Neuronal stem cell (in vitro differentiated cells): ENCODE results near the gene ANKRD65.

Experiments
- DNase-seq: peaks from one replicate; pipeline ENCODE4 v3.0.0-alpha.2; 2013; ENCODE audit warnings: low spot score
- H2AFZ ChIP-seq: one replicate; pipeline ENCODE4 v1.6.1; 2013; ENCODE audit warnings: mild to moderate bottlenecking, low read length, inconsistent platforms
- H2AK5ac ChIP-seq: 2 replicates; pipeline ENCODE4 v1.6.1; 2013; ENCODE audit warnings: low read depth, mild to moderate bottlenecking, inconsistent platforms, low read length, moderate library complexity, mixed read lengths
- H2BK120ac ChIP-seq: 2 replicates; pipeline ENCODE4 v1.6.1; 2013; ENCODE audit warnings: low read depth, mild to moderate bottlenecking, inconsistent platforms, low read length, moderate library complexity, mixed read lengths
- H2BK12ac ChIP-seq: one replicate; pipeline ENCODE4 v1.6.1; 2013; ENCODE audit warnings: low read length, inconsistent platforms
- H2BK15ac ChIP-seq: 2 replicates; pipeline ENCODE4 v1.6.1; 2013; ENCODE audit warnings: mild to moderate bottlenecking, low read length, inconsistent platforms, mixed read lengths
- H2BK5ac ChIP-seq: one replicate; pipeline ENCODE4 v1.6.1; 2013; ENCODE audit warnings: inconsistent platforms, mild to moderate bottlenecking, low read length, moderate library complexity
- H3K14ac ChIP-seq: one replicate; pipeline ENCODE4 v1.6.1; 2013; ENCODE audit warnings: low read length, inconsistent platforms
- H3K18ac ChIP-seq: 2 replicates; pipeline ENCODE4 v1.6.1; 2013; ENCODE audit warnings: low read length, inconsistent platforms
- H3K23ac ChIP-seq: 2 replicates; pipeline ENCODE4 v1.6.1; 2013; ENCODE audit warnings: low read depth, mild to moderate bottlenecking, mixed read lengths, low read length, inconsistent platforms; ENCODE audit not compliant: poor library complexity
- H3K27ac ChIP-seq: replicated peaks from 3 replicates; pipeline ENCODE4 v1.5.1; 2013; ENCODE audit warnings: low read length, inconsistent platforms
- H3K27me3 ChIP-seq, 3 experiments: 2 replicates each; pipeline ENCODE4 v1.6.1; 2013; ENCODE audit warnings: low read length in 3 of 3, mild to moderate bottlenecking in 2 of 3, inconsistent platforms in 1 of 3, low read depth in 1 of 3, mixed read lengths in 1 of 3, moderate library complexity in 1 of 3; ENCODE audit not compliant: control insufficient read depth in 3 of 3, insufficient read depth in 3 of 3
- H3K36me3 ChIP-seq, 2 donors: replicated peaks in 1 of 2; 2 replicates each; pipeline ENCODE4 v1.6.1; 2013; ENCODE audit warnings: low read length in 2 of 2; ENCODE audit not compliant: control insufficient read depth in 2 of 2, insufficient read depth in 2 of 2
- H3K4ac ChIP-seq: 2 replicates; pipeline ENCODE4 v1.6.1; 2013; ENCODE audit warnings: inconsistent platforms, mild to moderate bottlenecking, low read length, moderate library complexity
- H3K4me1 ChIP-seq, 2 donors: 1 replicate in 1 of 2; 2 replicates in 1 of 2; pipeline ENCODE4 v1.6.1; 2013; ENCODE audit warnings: low read length in 2 of 2, low read depth in 1 of 2; ENCODE audit not compliant: control insufficient read depth in 2 of 2, insufficient read depth in 1 of 2
- H3K4me2 ChIP-seq: one replicate; pipeline ENCODE4 v1.6.1; 2013; ENCODE audit warnings: mild to moderate bottlenecking, low read length, inconsistent platforms; ENCODE audit not compliant: insufficient read depth, poor library complexity, severe bottlenecking
- H3K4me3 ChIP-seq, 2 donors: 2 replicates each; pipeline ENCODE4 v1.5.1; 2013; ENCODE audit warnings: low read length in 2 of 2, mild to moderate bottlenecking in 2 of 2, inconsistent platforms in 1 of 2, moderate library complexity in 1 of 2
- H3K79me1 ChIP-seq: one replicate; pipeline ENCODE4 v1.6.1; 2013; ENCODE audit warnings: low read depth, mild to moderate bottlenecking, inconsistent platforms, low read length, moderate library complexity
- H3K9ac ChIP-seq: one replicate; pipeline ENCODE4 v1.6.1; 2013; ENCODE audit warnings: mild to moderate bottlenecking, low read depth, low read length, inconsistent platforms; ENCODE audit not compliant: poor library complexity
- H3K9me3 ChIP-seq, 2 donors: replicated peaks in 1 of 2; 2 replicates each; pipeline versions ENCODE3 to v1.6.1; 2013; ENCODE audit warnings: low read length in 2 of 2, mild to moderate bottlenecking in 2 of 2, inconsistent platforms in 1 of 2, low read depth in 1 of 2, mixed read lengths in 1 of 2, moderate library complexity in 1 of 2; ENCODE audit not compliant: control insufficient read depth in 2 of 2, insufficient read depth in 1 of 2
- H4K8ac ChIP-seq: one replicate; pipeline ENCODE4 v1.6.1; 2013; ENCODE audit warnings: low read depth, mild to moderate bottlenecking, inconsistent platforms, low read length, moderate library complexity
- H4K91ac ChIP-seq: one replicate; pipeline ENCODE4 v1.6.1; 2013; ENCODE audit warnings: low read length, low read depth, mild to moderate bottlenecking, inconsistent platforms; ENCODE audit not compliant: poor library complexity
- WGBS, 2 donors: extraction: QIAGEN DNeasy Blood & Tissue Kit; methylation state at CpG; one replicate each; pipeline ENCODE4 v1.1.7; 2013; ENCODE audit warnings: missing lambda C conversion rate in 2 of 2, mixed read lengths in 1 of 2; ENCODE audit not compliant: insufficient read length in 2 of 2, insufficient replicate concordance in 1 of 2; ENCODE audit errors: extremely low coverage in 2 of 2; 5-methylcytosine and 5-hydroxymethylcytosine counted together

ANKRD65 gene

DNA sequence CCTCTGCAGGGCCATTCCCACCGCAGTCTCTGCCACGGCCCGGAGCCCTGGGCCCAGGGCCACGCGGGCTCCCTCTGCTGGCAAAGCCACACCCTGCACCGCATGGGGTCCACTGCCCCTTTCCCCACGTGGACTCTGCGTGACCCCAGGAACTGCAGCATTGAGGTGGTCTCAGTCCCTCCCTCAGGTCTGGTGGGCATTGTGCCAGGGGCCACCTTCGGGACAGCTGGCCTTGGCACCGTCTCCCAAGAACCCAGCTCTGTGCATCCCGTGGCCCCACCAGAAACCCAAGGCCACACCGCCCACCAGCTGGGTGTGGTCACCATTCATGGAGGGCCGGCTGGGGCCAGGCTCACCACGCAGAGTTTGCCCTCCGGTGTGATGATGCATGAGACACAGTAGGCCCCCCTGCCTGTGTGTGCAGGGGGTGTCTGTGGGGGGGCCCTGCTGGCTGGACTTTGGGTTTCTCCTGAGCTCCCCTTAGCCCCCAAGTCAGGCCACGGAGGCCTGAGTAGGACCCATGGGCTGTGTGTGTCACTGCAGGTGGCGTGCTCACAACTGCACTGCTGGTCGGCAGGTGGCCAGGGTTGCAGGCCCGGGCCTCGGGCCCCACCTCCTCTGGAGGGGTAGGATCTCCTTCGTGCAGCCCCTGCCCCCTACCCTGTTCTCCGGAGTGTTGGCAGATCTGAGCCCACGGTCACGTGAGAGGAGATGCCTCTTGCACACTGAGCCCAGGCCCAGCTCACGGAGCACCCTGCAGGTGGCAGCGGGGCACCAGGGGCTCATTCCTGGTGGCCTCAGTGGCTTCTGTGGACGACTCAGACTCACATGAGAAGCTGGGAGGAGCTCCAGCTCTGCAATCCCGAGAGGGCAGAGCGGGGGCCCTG is 20.2 kb upstream of the ANKRD65 start:
- H2BK15ac ChIP-seq = peak overlapping the region; percentile 97
- no peak overlapping the region for H4K8ac ChIP-seq
- H2BK120ac ChIP-seq = peak overlapping the region; percentile 69
- peaks cover 3 to 27% of the 10 kb centered on the region in 2 donors for H3K4me1 ChIP-seq
- H3K9me3 ChIP-seq = no peaks in the 10 kb centered on the region
- no peak overlapping the region for H3K4me2 ChIP-seq
- no peak overlapping the region for H3K14ac ChIP-seq
- H3K9ac ChIP-seq = no peak overlapping the region
- WGBS, 2 donors = no CpG with 5 or more reads among the region's 29 CpGs
- H3K4ac ChIP-seq = peak overlapping the region; percentile 76
- peak overlapping the region; percentile 52 for H3K23ac ChIP-seq
- H2BK12ac ChIP-seq = peak overlapping the region; percentile 84
- H3K27ac ChIP-seq = no peak overlapping the region
- DNase-seq = no peak
- H3K4me3 ChIP-seq = no peak overlapping the region
- no peaks in the 10 kb centered on the region for H3K36me3 ChIP-seq
- H3K79me1 ChIP-seq = peaks cover 4% of the 10 kb centered on the region
- peak overlapping the region; percentile 4 for H3K18ac ChIP-seq
- H2AK5ac ChIP-seq = peak overlapping the region; percentile 59
- no peak overlapping the region for H4K91ac ChIP-seq
- H3K27me3 ChIP-seq = peaks cover 0 to 8% (median 0%) of the 10 kb centered on the region in 3 experiments
- H2AFZ ChIP-seq = peak overlapping the region; percentile 53
- H2BK5ac ChIP-seq = peak overlapping the region; percentile 3

GRCh38 chr1:1440262-1441001 is 19.4 kb upstream of the ANKRD65 start:
- H3K4me3 ChIP-seq = no peak overlapping the region
- no peak overlapping the region for H4K8ac ChIP-seq
- peak overlapping the region; percentile 96 for H2AK5ac ChIP-seq
- H3K79me1 ChIP-seq = peaks cover 4% of the 10 kb centered on the region
- H3K14ac ChIP-seq = no peak overlapping the region
- H3K36me3 ChIP-seq = no peaks in the 10 kb centered on the region
- no peak overlapping the region for H3K27ac ChIP-seq
- H3K4ac ChIP-seq = no peak overlapping the region
- H3K9me3 ChIP-seq = no peaks in the 10 kb centered on the region
- peak overlapping the region; percentile 63 for H2BK12ac ChIP-seq
- H3K4me2 ChIP-seq = no peak overlapping the region
- H2BK120ac ChIP-seq = peak overlapping the region; percentile 69
- H3K27me3 ChIP-seq = peaks cover 0 to 12% (median 5%) of the 10 kb centered on the region in 3 experiments
- no CpG with 5 or more reads among the region's 26 CpGs for WGBS, 2 donors
- H2AFZ ChIP-seq = peak overlapping the region; percentile 53
- no peak for DNase-seq
- H3K18ac ChIP-seq = peak overlapping the region; percentile 89
- H2BK5ac ChIP-seq = peak overlapping the region; percentile 3
- peak overlapping the region; percentile 73 for H3K23ac ChIP-seq
- H3K4me1 ChIP-seq = peaks cover 7 to 28% of the 10 kb centered on the region in 2 donors
- H3K9ac ChIP-seq = peak overlapping the region; percentile 44
- peak overlapping the region; percentile 47 for H4K91ac ChIP-seq
- H2BK15ac ChIP-seq = peak overlapping the region; percentile 96

GRCh38 chr1:1439546-1440261 is 18.6 kb upstream of the ANKRD65 start:
- H2BK120ac ChIP-seq = peak overlapping the region; percentile 69
- no peak overlapping the region for H2BK12ac ChIP-seq
- WGBS, 2 donors = no CpG with 5 or more reads among the region's 82 CpGs
- H4K91ac ChIP-seq = no peak overlapping the region
- no peaks in the 10 kb centered on the region for H3K36me3 ChIP-seq
- no peak overlapping the region for H4K8ac ChIP-seq
- H2AFZ ChIP-seq = no peak overlapping the region
- no peak overlapping the region for H3K27ac ChIP-seq
- H3K9me3 ChIP-seq = no peaks in the 10 kb centered on the region
- peak overlapping the region; percentile 44 for H3K9ac ChIP-seq
- H2AK5ac ChIP-seq = peak overlapping the region; percentile 96
- H3K14ac ChIP-seq = no peak overlapping the region
- no peak overlapping the region for H3K4me3 ChIP-seq
- peak overlapping the region; percentile 96 for H2BK15ac ChIP-seq
- no peak overlapping the region for H3K18ac ChIP-seq
- no peak for DNase-seq
- H2BK5ac ChIP-seq = peak overlapping the region; percentile 3
- H3K79me1 ChIP-seq = peaks cover 4% of the 10 kb centered on the region
- H3K4ac ChIP-seq = no peak overlapping the region
- peaks cover 14 to 35% of the 10 kb centered on the region in 2 donors for H3K4me1 ChIP-seq
- peaks cover 0 to 19% (median 5%) of the 10 kb centered on the region in 3 experiments for H3K27me3 ChIP-seq
- peak overlapping the region; percentile 73 for H3K23ac ChIP-seq
- H3K4me2 ChIP-seq = no peak overlapping the region
